Activated CD4-positive, alpha-beta T cell treated with anti-CD3 and anti-CD28 coated beads for 1 hour (primary cell): Measurements from ENCODE around the gene MAGEF1.
"Not testable (repeated sequence)": the region's sequence is repeated elsewhere in the genome, so short reads cannot be mapped to it uniquely, and the experiment has no call there.

Source experiments
- DNase-seq: peaks from one replicate; pipeline ENCODE4 v3.0.0-alpha.2; 2020

MAGEF1 gene

DNA sequence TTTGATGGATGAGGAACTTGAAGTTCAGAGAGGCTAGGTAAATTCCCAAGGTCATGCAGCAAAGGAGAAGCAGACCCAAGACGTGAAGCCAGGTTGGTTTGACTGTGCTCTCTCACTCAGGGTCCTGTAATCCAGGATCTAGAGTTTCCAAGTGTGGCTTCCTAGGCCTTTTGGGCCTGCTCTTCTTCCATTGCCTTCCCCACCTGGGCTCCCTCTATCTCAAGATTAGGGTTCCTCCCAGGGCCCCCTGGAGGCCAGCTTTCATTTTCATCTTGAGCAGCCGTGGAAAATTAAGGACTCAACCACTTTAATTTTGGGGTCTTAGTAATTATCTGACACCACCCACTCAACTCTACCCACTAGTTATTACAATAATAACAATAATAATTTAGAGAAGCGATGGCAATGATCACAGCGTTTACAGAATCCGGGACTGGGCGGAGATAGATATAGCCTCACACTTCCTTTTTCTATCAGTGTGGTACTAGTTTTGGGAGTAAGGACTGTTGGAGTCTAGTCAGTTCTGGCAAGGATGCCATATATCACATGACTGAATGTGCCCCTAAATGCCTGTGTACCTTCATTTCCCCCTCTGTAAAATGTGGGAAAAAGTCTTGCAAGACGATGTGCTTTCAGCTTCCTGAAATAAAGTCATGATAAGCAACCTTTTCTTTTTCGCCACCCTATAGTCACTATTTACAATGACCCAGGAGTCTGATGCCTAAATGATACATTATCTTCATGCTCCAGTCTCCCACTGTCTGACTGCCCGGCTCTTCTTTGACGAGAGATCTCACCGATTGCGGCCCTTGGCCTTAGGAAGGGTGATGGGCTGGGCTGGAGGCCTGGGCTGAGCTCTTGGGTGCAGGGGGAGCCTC is 30.2 kb upstream of the MAGEF1 start:
- no peak for DNase-seq

DNA sequence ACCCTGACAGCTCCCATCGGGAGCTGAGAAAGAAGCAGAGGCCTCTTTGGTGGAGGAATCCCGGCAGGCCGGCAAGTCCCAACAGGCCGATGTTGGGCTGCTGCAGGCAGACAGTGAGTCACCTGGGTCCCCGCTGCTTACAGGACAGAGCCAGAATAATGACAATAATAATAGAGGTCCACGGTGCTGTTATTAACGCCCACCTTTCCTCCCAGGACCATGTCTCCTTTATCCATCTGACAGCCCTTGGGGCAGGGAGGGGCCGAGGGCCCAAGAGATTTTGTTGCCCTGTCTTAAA is 29.3 kb upstream of the MAGEF1 start:
- no peak for DNase-seq

DNA sequence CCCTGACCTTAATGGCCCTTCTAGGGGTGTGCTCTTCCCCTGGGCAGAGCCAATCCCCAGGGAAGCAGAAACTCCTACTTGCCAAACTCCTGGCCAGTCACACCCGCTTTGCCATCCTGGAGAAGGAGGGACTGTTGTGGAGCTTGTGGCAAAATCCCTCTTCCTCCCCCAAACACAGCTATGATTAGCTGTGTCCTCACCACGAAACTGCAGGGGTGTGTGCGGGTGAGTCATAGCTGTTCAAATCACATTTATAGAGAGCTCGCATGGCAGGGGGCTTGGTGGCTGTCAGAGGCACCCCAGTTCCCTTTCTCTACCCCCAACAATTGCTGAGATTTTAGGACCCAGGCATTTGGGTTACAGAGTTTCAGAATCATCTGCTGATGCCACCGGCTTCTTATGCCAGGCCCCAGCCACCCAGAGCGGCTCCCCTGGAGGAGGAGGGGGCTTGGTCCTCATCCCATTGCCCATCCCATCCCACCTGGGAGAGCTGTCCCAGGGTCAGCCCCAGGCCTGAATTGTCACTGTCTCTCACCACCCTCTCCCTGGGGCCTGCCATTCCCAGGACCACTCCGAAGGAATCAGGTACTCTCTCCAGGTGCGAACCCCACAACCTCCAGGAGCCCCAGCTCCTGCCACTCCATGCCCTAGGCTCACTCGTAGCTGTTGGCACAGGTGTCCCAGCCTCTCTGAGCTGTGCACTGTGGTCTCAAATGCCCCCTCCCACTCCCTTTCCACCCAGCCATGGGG is 28.8 kb upstream of the MAGEF1 start:
- DNase-seq, result no peak

DNA sequence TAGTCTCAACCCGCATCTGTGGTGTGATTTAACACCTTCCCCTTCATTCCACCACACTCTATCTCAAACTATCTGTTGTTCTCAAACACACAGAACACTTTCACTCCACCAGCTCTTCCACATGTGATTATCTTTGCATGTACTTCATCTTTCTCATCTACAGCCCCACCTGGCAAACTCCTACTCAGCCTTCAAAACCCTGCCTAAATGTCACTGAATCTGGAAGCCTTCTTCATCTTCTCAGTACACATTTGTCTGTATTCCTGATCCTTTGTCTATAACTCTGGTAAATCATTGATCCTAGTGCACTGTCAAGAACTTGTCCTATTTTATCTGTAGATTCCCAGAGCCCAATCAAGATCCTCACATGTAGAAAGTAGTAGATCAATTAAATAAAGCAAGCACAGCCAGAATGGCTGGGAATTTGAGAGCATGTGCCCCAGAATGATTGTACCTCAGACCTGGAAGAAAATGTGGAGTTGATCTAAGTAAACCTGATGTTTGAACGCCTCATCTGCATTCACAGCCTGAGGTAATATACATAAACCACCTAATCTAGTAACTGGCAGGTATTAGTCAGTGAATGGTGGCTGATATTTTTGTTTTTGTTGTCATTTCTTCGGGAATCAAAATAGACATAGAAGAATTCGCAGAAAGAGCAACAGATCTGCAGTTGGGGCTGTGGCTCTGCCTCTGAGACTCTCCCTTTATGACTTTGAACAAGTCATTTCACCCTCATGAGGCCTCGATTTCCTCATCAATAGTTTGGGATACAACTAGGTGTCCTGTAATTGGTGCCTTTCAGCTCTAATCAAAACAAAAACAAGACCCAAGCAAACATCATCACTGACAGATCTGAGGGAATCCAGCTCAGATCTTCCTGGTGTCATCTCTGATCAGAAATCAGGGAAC is 28.0 kb upstream of the MAGEF1 start:
- no peak for DNase-seq

DNA sequence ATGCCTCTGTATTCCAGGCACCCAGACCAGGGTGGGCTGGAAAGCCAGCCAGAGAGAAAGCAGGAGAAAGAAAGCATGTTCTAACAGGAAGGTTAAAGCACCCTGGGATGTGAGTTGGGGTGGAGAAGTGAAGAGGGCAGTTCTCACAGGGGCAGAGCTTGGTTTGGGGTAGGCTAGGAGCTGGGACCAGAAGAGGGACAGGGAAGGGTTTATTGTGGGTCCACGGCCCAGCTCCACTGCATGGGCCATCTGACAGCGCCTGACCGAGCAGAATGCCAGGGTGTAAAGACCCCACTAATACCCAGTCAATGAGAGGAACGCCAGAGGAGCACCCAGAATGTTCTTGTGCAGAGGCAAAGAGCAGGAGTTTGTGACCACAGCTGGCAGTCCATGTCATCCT is 27.1 kb upstream of the MAGEF1 start:
- no peak for DNase-seq

DNA sequence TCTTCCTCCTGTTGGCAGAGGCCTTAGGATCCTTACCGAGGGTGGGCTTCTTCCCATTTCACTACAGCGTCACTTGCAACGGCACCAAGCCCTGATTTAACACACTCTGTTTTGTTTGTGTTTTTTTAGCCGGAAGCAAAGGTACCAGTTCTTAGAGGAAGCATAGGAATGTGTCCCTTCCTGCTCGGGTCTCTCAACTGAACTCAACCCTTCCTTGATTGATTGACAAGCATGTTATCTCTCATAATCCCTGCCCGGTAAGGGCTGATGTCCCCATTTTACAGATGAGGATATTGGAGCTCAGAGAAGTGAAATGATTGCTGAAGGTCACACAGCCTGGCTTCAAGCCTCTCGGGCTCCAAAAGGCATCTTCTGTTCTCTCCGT is 26.6 kb upstream of the MAGEF1 start:
- no peak for DNase-seq

DNA sequence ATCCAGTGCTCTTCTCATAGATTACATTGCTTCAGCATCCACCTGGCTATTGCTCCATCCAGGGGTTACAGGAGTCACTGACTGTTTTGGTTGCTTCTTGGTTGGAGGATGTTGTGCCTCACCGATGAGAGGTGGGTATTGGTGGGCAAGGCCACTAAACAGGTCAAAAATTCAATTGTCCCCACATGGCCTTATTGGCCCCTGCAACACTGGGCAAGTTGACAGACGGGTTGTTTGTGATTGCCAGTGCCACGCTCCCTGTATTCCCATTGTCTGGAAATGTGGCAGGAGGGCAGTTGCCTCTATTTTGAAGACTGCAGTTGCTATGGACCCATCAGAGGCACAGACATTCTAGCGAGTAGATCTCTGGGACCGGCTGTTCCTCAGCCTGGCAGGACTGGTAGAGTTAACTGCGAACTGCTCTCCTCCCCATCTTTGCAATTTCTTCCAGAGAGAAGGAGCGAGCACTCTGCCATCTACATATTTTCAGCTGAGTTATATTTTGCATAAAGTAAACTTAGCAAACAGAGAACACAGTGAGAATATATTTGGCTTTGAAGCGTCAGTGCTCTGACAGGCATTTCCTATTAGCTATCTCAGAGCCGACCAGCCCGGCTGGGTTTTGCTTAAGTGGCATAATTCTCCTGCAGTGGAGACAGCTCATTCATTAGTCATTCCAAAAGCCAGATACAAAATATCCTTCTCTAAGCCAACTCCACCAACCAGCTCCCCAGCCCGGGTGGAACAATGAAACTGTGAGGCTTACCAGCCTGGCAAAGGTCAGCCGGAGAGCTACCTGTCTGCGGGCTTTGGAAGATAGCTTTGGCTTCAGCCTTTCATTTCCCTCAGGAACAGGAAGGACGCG is 26.0 kb upstream of the MAGEF1 start:
- no peak for DNase-seq

DNA sequence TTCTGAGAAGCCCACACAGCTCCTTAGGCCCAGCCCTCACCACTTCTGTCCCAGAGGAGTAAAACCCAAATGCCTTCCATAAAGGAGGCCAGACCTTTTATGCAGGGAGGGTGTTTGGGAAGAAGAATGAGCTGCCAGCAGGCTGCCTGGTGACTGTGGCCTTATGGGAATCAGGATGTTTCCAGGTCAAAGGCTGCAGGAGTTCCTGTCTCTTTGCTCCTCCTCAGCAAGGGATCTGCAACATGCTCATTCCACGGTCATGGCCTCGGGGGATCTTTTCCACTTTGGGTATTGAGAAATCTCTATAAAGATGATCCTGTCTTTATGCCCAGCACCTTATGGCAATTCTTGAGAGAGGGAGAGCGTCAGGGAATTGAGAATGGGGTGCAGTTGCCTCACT is 25.2 kb upstream of the MAGEF1 start:
- no peak for DNase-seq

DNA sequence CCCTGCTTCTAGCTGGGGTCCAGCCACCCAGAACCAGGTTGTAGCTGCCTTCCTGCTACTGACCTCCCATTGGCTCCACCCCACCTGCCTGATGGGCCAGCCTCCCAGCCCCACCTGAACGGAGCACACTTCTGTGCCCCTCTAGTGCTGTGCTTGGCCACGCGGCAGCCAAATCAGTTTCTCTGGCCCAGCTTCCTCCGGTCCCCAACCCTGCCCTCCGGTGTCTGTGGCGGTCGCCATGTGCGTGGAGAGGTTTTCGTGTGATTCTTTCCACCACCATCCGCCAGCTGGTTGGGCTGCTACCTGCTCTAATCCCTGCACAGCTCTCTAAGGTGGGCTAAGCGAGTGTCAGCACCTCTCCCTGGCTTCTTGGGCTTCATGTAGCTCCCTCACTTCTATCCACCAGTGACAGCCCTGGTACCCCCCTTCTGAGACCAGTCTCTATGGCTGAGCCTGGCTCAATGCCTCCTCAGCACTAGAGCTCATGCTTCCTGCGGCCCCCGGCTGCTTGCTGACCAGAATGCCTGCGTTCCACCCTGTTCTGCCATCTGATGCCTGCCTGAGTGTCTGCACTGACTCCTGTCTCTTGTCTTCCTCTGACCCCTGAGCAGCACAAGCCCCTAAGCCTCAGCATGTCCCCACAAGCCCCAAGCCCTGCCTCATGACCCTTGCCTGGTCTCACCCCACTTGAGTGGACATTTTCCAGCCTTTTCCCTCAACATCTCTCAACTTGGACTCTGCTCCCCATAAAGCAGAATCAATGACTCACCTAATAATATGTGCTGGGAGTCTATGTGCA is 23.2 kb upstream of the MAGEF1 start:
- no peak for DNase-seq

DNA sequence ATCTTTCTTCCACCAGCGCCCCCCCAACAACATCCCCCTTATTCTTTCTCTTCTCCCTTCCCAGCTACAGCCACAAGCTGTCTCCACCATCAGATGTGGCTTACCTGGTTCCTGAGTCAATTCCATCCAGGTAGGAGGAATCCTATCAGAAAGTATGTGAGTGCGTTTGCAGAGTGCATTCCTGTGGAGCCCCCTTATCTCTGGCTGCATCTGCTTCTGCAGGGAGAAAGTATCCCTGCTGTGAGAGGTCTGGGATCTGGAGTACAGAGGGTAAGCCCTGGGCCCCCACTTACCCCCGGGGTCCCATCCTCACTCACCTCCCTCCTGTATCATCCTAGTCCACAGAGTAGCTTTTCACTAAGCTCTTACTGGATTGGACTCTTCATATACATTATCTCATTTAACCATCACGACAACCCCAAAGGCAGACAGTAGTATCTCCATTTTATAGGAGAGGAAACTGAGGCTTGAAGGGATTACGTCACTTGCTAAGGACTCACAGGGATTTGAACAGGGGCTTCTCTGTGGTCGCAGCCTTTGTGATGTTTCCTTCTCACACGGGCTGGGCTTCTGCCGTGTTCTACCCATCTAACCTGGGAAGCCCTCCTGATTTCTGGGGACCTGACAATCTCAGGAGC is 22.2 kb upstream of the MAGEF1 start:
- DNase-seq, result no peak

DNA sequence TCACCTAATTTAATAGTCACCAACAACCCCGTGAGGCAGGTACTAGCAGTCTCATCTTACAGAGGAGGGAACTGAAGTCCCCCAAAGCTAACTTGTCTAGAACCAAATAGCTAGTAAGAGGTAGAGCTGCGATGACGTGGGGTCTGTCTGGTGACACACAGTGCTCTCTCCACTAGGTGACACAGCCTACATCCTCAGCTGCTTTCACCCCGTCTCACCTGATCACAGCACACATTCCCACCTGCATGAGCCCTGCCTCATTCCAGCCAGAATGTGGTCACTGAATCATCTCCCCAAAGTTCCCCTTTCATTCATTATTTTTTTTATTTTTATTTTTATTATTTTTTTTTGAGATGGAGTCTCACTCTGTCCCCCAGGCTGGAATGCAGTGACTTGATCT is 21.3 kb upstream of the MAGEF1 start:
- no peak for DNase-seq

DNA sequence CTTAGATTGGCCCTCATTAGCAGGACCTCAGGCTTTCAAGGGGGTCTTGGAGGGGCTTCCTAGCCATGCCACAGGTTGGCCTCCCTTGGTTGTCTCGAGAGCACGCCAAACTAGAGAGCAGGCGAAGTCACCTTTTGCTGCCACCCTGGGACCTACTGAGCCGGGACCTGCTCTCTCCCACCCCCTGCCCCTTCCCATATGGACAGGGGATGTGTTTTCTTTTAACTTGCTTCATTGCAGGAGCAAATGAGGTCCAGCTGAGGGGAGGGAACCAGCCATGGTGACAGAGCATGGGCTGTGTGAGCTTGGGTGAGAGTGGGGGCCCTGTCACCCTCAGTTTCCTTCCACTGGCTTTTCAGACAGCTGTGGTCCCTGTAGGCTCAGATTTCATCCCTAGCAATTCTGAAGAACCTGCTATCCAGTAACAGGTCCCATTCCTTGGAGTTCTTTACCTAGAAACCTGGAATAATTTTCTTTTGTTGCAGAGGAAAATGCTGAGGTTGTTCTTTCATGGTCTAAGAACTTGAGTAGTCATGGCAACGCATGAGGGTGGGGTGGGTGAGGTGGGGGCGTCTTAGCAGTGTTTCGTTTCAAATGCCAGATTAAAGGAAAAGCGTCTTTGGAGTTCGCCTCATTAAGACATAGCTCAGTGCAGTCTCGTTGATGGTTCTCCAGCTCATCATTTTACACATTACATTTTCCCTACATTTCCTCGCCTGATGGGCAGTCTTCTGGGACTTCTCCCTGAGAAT is 20.1 kb upstream of the MAGEF1 start:
- DNase-seq, result no peak

DNA sequence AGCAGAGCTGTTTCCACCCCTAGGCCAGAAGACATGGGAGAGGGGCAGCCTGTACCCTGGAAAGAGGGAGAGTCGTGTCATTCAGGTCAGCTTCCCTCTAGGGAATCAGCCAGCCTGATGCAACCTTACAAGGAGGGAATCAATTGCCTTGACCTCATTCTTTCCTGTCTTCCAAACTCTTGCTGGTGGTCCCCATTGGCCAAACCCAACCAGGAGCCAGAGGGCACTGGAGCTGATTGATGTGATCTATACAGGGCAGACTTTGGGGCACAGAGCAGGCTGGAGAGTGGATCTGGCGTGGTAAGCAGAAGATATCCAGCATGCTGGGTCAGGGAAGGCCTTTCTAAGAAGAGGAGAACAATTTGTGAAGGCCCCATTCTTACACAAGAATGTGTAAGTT is 19.1 kb upstream of the MAGEF1 start:
- no peak for DNase-seq

DNA sequence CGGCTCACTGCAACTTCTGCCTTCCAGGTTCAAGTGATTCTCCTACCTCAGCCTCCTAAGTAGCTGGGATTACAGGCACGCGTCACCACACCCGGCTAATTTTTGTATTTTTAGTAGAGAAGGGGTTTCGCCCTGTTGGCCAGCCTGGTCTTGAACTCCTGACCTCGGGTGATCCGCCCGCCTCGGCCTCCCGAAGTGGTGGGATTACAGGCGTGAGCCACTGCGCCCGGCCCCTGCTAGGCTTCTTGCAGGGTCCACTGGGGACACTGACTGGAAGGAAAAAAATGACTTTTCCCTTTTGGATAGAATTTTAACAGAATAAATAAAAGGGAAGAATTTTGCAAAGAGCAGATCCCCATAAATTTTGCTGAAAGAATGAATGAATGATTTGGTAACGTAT is 17.3 kb upstream of the MAGEF1 start:
- DNase-seq, result not testable (repeated sequence)

DNA sequence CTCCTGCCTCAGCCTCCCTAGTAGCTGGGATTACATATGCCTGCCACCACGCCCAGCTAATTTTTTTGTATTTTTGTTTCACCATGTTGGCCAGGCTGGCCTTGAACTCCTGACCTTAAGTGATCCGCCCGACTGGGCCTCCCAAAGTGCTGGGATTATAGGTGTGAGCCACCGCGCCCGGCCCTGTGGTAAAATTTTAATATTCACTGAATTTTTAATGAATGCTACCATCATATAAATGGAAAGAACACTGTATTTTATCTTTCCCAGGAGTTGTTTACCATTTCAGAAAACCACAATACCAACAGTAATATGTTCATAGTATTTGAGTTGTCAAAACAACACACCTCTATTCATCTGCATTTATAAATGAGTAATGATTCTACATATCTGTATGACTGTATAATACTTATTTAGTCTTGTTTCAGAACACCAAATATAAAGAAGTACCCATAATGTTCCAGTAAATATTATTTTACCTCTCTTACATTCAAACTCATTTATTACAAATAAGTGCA is 16.2 kb upstream of the MAGEF1 start:
- no peak for DNase-seq

DNA sequence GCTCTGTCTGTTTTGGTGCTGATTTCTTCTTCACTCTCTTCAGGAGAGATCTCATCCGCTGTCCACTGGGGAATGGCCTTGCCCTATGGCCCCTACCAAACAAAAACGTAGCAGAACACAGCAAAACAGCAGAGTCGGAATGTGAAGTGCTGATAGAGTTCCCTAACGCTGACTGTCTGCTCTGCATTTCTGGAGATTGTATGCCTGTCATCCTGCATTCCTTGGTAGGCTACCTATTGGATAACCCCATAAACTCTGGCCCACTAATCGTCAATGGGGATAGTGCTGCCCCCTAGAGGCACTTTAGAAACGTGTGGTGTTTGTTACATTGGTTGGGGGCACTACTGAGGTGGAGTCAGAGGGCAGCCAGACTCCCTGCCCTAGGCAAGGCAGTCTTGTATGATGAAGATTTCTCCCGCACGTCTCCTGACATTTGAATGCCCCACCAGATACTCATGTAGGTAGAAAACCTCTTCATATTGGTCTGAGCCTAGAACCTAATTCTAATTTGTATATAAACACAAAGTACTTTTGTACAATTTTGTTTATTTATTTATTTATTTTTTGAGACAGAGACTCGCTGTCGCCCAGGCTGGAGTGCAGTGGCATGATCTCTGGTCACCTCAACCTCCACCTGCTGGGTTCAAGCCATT is 15.6 kb upstream of the MAGEF1 start:
- no peak for DNase-seq

DNA sequence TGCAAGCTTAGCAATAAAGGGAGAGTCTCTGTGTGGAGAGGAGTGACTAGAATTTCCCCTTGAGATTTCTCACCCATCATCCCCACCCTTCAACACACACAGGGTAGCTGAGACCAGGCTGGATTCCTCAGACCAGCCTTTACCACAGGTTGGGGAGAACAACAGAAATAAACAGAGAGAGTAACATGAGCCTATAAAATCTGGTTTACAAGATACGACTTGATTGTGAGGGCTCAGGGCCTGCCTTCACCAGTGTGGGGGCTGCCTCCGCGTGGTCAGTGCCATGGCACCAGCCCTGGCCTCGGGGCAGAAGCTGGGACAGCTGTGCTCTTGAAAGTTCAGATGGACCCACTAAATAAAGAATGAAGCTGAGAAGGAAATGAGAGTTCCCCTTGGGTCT is 14.6 kb upstream of the MAGEF1 start:
- no peak for DNase-seq

DNA sequence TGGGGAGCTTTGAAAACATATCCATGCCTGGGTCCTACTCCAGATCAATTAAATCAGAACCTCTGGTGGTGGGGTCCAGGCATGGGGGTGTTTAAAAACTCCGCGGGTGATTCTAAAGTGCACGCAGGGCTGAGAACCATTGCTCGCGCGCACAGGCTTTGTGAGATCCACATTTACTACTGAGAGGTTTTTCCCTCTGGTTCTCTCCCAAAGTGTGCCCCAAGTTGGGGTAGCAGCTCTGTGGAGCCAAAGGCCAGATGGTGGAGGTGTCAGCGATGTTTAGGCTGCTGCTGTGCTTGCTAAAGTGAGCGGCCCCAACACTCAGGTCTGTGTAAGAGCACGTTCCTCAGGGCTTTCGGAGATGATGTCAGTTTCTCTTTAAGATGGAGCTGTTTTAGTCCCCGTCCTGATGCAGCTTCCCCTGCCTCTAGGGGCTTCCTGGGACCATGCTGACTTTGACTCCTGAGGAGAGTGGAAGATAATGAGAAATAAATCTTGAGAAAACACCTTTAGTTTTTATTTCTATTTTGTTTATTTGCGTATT is 13.4 kb upstream of the MAGEF1 start:
- DNase-seq, result no peak

DNA sequence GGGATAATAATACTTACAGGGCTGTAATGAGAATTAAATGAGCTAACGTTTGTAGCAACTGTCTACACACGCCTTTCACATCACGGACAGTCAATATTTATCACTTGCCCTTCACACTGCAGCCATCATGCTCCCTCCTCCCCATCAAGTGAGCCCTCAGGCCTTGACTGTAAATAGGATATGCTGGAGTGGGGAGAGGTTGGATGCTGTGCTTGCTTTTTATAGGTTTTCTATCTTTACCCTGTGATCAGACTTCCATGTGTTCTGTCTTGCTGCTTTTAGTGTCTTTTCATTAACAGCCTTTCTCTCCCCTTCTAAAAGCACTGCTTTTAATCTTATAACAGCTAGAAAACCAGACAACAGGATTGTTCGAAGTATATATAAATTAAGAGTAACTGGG is 12.8 kb upstream of the MAGEF1 start:
- DNase-seq, result no peak
